Measurements from ENCODE around the gene ZNF100. TPM values are rescaled to one million over a fixed set of nuclear protein-coding genes. Genes with fewer than 3 reads are reported as not detected.
"Not testable (repeated sequence)": the region's sequence is repeated elsewhere in the genome, so short reads cannot be mapped to it uniquely, and the experiment has no call there.

Gene ZNF100
- total RNA-seq, 1 donor from 2014 or later, result 9.8 TPM

DNA sequence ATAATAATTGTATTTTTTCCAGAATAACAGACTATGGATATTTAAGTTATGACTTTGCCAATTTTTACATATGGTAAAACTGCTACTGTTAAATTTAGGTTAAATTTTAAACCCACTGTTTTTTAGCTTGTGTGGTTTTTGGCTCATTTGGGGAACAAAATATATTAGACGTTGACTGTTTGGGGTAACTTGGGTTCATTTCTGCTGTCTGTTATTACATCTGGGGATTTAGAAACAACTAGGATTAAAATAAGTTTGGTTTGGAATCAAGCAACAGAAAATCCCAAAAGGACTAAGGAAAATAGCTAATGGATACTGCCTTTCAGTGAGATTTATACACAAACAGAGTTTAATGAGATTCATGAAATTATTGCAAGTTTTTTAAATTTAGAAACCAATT, 92.9 kb downstream of the ZNF100 start:
- Mint-ChIP-seq H3K36me3 (ENCODE audit: low read depth, unreplicated experiment) (no peaks in the 10 kb centered on the region), H3K27ac (ENCODE audit: unreplicated experiment) (no peak overlapping the region), H3K9me3 (ENCODE audit: unreplicated experiment) (peaks cover 4% of the 10 kb centered on the region), H3K27me3 (ENCODE audit: low read depth, unreplicated experiment) (no peaks in the 10 kb centered on the region), H3K4me1 (ENCODE audit: low read depth, unreplicated experiment) (no peaks in the 10 kb centered on the region), H3K4me3 (ENCODE audit: unreplicated experiment) (no peak overlapping the region)
- Histone ChIP-seq H2AFZ (ENCODE audit: low read depth, low read length) (no peak overlapping the region), H3K79me2 (ENCODE audit: insufficient read depth, low read length) (no peaks in the 10 kb centered on the region), H3K9ac (ENCODE audit: low read length) (no peak overlapping the region), H3K36me3 (ENCODE audit: insufficient read depth, low read length) (no peaks in the 10 kb centered on the region), H3K4me2 (ENCODE audit: low read length) (no peak overlapping the region), H3K9me3 (ENCODE audit: insufficient read depth, low read depth, low read length) (peaks cover 11% of the 10 kb centered on the region), H3K27me3 (ENCODE audit: insufficient read depth, low read length) (no peaks in the 10 kb centered on the region), H3K4me3 (ENCODE audit: insufficient read depth, low read depth, low read length) (no peak overlapping the region), H3K27ac (ENCODE audit: low read depth, low read length) (no peak overlapping the region), H4K20me1 (ENCODE audit: insufficient read depth, low read length) (no peaks in the 10 kb centered on the region), H3K4me1 (ENCODE audit: insufficient read depth, low read length) (no peaks in the 10 kb centered on the region)
- FAIRE-seq, result no peak
- DNase-seq (ENCODE audit: low read depth), result no peak
- TF ChIP-seq EZH2 (IDR thresholded peaks at IDR 0.05; ENCODE audit: insufficient read depth, low read length), result no peak
- TF ChIP-seq, protein P1, sequence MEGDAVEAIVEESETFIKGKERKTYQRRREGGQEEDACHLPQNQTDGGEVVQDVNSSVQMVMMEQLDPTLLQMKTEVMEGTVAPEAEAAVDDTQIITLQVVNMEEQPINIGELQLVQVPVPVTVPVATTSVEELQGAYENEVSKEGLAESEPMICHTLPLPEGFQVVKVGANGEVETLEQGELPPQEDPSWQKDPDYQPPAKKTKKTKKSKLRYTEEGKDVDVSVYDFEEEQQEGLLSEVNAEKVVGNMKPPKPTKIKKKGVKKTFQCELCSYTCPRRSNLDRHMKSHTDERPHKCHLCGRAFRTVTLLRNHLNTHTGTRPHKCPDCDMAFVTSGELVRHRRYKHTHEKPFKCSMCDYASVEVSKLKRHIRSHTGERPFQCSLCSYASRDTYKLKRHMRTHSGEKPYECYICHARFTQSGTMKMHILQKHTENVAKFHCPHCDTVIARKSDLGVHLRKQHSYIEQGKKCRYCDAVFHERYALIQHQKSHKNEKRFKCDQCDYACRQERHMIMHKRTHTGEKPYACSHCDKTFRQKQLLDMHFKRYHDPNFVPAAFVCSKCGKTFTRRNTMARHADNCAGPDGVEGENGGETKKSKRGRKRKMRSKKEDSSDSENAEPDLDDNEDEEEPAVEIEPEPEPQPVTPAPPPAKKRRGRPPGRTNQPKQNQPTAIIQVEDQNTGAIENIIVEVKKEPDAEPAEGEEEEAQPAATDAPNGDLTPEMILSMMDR (IDR thresholded peaks at IDR 0.05; ENCODE audit: insufficient read depth, low read depth, low read length), result no peak

DNA sequence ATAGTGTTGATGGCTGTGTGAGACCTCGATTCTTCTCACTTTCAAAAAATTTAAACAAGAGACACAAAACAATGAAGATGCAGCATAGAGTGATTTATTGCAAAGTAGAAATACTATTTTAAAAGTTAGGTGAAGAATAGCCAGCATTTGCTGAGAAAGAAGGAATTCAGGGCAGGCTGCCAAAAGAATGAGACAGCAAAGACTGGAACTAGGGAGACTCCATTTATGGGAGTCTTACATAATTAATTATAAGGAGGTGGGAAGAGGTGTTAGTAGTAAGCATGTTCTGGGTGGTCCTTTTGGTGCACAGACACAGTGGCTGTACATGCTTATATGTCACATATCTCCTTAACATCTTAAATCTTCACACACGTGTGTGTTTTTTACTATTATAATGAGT, 93.9 kb downstream of the ZNF100 start:
- FAIRE-seq; H3K79me2 ChIP-seq (ENCODE audit: insufficient read depth, low read length); H3K4me3 Mint-ChIP-seq (ENCODE audit: unreplicated experiment); H4K20me1 ChIP-seq (ENCODE audit: insufficient read depth, low read length); H2AFZ ChIP-seq (ENCODE audit: low read depth, low read length); H3K27ac Mint-ChIP-seq (ENCODE audit: unreplicated experiment); H3K9me3 Mint-ChIP-seq (ENCODE audit: unreplicated experiment); H3K4me2 ChIP-seq (ENCODE audit: low read length); H3K9me3 ChIP-seq (ENCODE audit: insufficient read depth, low read depth, low read length); H3K4me1 Mint-ChIP-seq (ENCODE audit: low read depth, unreplicated experiment); H3K27me3 ChIP-seq (ENCODE audit: insufficient read depth, low read length); H3K27me3 Mint-ChIP-seq (ENCODE audit: low read depth, unreplicated experiment); H3K4me1 ChIP-seq (ENCODE audit: insufficient read depth, low read length); H3K9ac ChIP-seq (ENCODE audit: low read length); H3K36me3 ChIP-seq (ENCODE audit: insufficient read depth, low read length); H3K36me3 Mint-ChIP-seq (ENCODE audit: low read depth, unreplicated experiment); H3K4me3 ChIP-seq (ENCODE audit: insufficient read depth, low read depth, low read length); DNase-seq (ENCODE audit: low read depth); H3K27ac ChIP-seq (ENCODE audit: low read depth, low read length): not testable (repeated sequence)

Other genes starting within 250 kb of the ZNF100 start
- 11.8 and 15.3 TPM in 2 replicates for gene ZNF43, start 68.6 kb upstream of the ZNF100 start, total RNA-seq
- 0.05 TPM in 1 of 2 replicates, not detected in the other for gene ZNF208, start 243.4 kb upstream of the ZNF100 start, total RNA-seq